ENCODE data around the gene ARHGEF4.

Gene ARHGEF4

GRCh38 chr2:131030478-131030971, 193.8 kb downstream of the ARHGEF4 start:
- no peak for DNase-seq (ENCODE audit: low read depth)
- no peak for TF ChIP-seq CTCF (IDR thresholded peaks at IDR 0.05; ENCODE audit: insufficient read depth, low read depth, low read length, missing control alignments)
- H3K4me3 ChIP-seq (ENCODE audit: low read depth, low read length): no peak overlapping the region

- no peak for TF ChIP-seq CTCF (IDR thresholded peaks at IDR 0.05; ENCODE audit: insufficient read depth, low read depth, low read length, missing control alignments)
- DNase-seq (ENCODE audit: low read depth): no peak
- H3K4me3 ChIP-seq (ENCODE audit: low read depth, low read length): no peak overlapping the region
These were observed 194.7 kb downstream of the ARHGEF4 start for GRCh38 chr2:131031431-131031841.

GRCh38 chr2:131031875-131032274, 195.2 kb downstream of the ARHGEF4 start:
- TF ChIP-seq CTCF (IDR thresholded peaks at IDR 0.05; ENCODE audit: insufficient read depth, low read depth, low read length, missing control alignments): no peak
- DNase-seq (ENCODE audit: low read depth): no peak
- no peak overlapping the region for H3K4me3 ChIP-seq (ENCODE audit: low read depth, low read length)

GRCh38 chr2:131032393-131032836, 195.7 kb downstream of the ARHGEF4 start:
- TF ChIP-seq CTCF (IDR thresholded peaks at IDR 0.05; ENCODE audit: insufficient read depth, low read depth, low read length, missing control alignments): no peak
- no peak overlapping the region for H3K4me3 ChIP-seq (ENCODE audit: low read depth, low read length)
- DNase-seq (ENCODE audit: low read depth): no peak

- DNase-seq (ENCODE audit: low read depth): no peak
- no peak overlapping the region for H3K4me3 ChIP-seq (ENCODE audit: low read depth, low read length)
- TF ChIP-seq CTCF (IDR thresholded peaks at IDR 0.05; ENCODE audit: insufficient read depth, low read depth, low read length, missing control alignments): no peak
These were observed 197.0 kb downstream of the ARHGEF4 start for GRCh38 chr2:131033786-131034121.

GRCh38 chr2:131034122-131035051, 197.7 kb downstream of the ARHGEF4 start:
- DNase-seq (ENCODE audit: low read depth): no peak
- H3K4me3 ChIP-seq (ENCODE audit: low read depth, low read length): no peak overlapping the region
- TF ChIP-seq CTCF (IDR thresholded peaks at IDR 0.05; ENCODE audit: insufficient read depth, low read depth, low read length, missing control alignments): no peak
